SK-N-SH (cell line): ENCODE results near the gene IL17A. TPM values are rescaled to one million over a fixed set of nuclear protein-coding genes. Genes with fewer than 3 reads are reported as not detected.
A peak's percentile ranks its signal among the peaks of the same experiment; 100 is the strongest.

Experiments used
- CTCF ChIA-PET: fragments of 300-600, 350-600 bp; formaldehyde crosslinking; extraction: SDS; loops from one replicate; lab custom pipeline; 2021; lab: Yijun Ruan, JAX
- POLR2A ChIA-PET: fragments of 350-600 bp; sonication (Branson Sonifier 250); formaldehyde crosslinking; extraction: SDS; loops from one replicate; lab custom pipeline; 2020; ENCODE audit warnings: antibody characterized with exemption, inconsistent platforms; lab: Yijun Ruan, JAX
- DNase-seq: peaks from one replicate; pipeline ENCODE4 v3.0.0; 2012
- H2AFZ ChIP-seq: fragments of 200-600 bp; sonication (generic); 2 replicates; pipeline ENCODE4 v1.8.1; 2016; ENCODE audit warnings: antibody characterized with exemption, mild to moderate bottlenecking, low read depth
- H3F3A ChIP-seq: fragments of 200-600 bp; sonication (generic); replicated peaks from 2 replicates; pipeline ENCODE3; 2016; ENCODE audit warnings: antibody characterized with exemption, mild to moderate bottlenecking; ENCODE audit not compliant: insufficient read depth
- H3K27ac ChIP-seq, 2 experiments: fragments of 200-500 bp in 1 of 2; fragments of 200-600 bp in 1 of 2; sonication (Bioruptor generic) in 1 of 2; sonication (generic), shearing (Covaris generic) in 1 of 2; 2 replicates each; pipeline versions ENCODE4 v1.5.1 to v1.6.1; 2014 to 2016; ENCODE audit warnings: low read depth in 2 of 2, inconsistent platforms in 1 of 2, low read length in 1 of 2, mild to moderate bottlenecking in 1 of 2, mixed read lengths in 1 of 2
- H3K27me3 ChIP-seq: fragments of 200-600 bp; sonication (generic), shearing (Covaris generic); 2 replicates; pipeline ENCODE4 v1.6.1; 2016; ENCODE audit warnings: mixed run types; ENCODE audit not compliant: insufficient read depth
- H3K36me3 ChIP-seq, 2 experiments: fragments of 200-500 bp in 1 of 2; fragments of 200-600 bp in 1 of 2; sonication (Bioruptor generic) in 1 of 2; sonication (generic) in 1 of 2; replicated peaks in 1 of 2; 2 replicates each; pipeline versions ENCODE3 to v1.5.1; 2014 to 2016; ENCODE audit warnings: low read length in 1 of 2, mild to moderate bottlenecking in 1 of 2; ENCODE audit not compliant: insufficient read depth in 2 of 2, control insufficient read depth in 1 of 2
- H3K4me1 ChIP-seq, 2 experiments: fragments of 200-500 bp in 1 of 2; fragments of 200-600 bp in 1 of 2; sonication (Bioruptor generic) in 1 of 2; sonication (generic), shearing (Covaris generic) in 1 of 2; 2 replicates each; pipeline versions ENCODE4 v1.5.1 to v1.6.1; 2014 to 2016; ENCODE audit warnings: low read depth in 1 of 2, low read length in 1 of 2, mixed run types in 1 of 2; ENCODE audit not compliant: insufficient read depth in 2 of 2, control insufficient read depth in 1 of 2
- H3K4me2 ChIP-seq: fragments of 200-600 bp; sonication (generic), shearing (Covaris generic); 2 replicates; pipeline ENCODE4 v1.6.1; 2017; ENCODE audit warnings: mixed run types
- H3K4me3 ChIP-seq, 2 experiments: fragments of 200-500 bp in 1 of 2; fragments of 200-600 bp in 1 of 2; sonication (Bioruptor generic) in 1 of 2; sonication (generic), shearing (Covaris generic) in 1 of 2; 2 replicates each; pipeline versions ENCODE4 v1.5.1 to v1.8.1; 2014 to 2016; ENCODE audit warnings: low read depth in 2 of 2, inconsistent platforms in 1 of 2, low read length in 1 of 2, mild to moderate bottlenecking in 1 of 2, mixed read lengths in 1 of 2, moderate library complexity in 1 of 2
- H3K79me2 ChIP-seq: fragments of 200-600 bp; sonication (generic); 2 replicates; pipeline ENCODE4 v1.8.1; 2017; ENCODE audit warnings: mild to moderate bottlenecking; ENCODE audit not compliant: insufficient read depth
- H3K9ac ChIP-seq: fragments of 200-600 bp; sonication (generic); 2 replicates; pipeline ENCODE4 v1.6.1; 2017; ENCODE audit warnings: mixed run types
- H3K9me2 ChIP-seq: fragments of 200-600 bp; sonication (generic); 2 replicates; pipeline ENCODE4 v1.6.1; 2017; ENCODE audit warnings: mixed run types
- H3K9me3 ChIP-seq: fragments of 200-600 bp; sonication (generic); 2 replicates; pipeline ENCODE4 v1.6.1; 2017; ENCODE audit warnings: mixed run types, mild to moderate bottlenecking, moderate library complexity
- H4K20me1 ChIP-seq: fragments of 200-600 bp; sonication (generic); 2 replicates; pipeline ENCODE4 v1.6.1; 2017; ENCODE audit warnings: mild to moderate bottlenecking, mixed run types; ENCODE audit not compliant: insufficient read depth
- CTCF ChIP-seq: fragments of 200-600 bp; sonication (generic); IDR thresholded peaks from 2 replicates; pipeline ENCODE4 v1.6.1; 2017; ENCODE audit warnings: antibody characterized with exemption, mild to moderate bottlenecking, moderate library complexity
- ELF1 ChIP-seq: IDR thresholded peaks from 2 replicates; pipeline ENCODE4 v1.4.0; 2012
- FOXJ3 ChIP-seq: sonication (generic); formaldehyde crosslinking; IDR thresholded peaks from 2 replicates; pipeline ENCODE4 v1.5.1; 2020; ENCODE audit warnings: mild to moderate bottlenecking, missing genetic modification reagents
- GABPA ChIP-seq: IDR thresholded peaks from 2 replicates; pipeline ENCODE4 v1.4.0; 2012; ENCODE audit warnings: low read depth, mild to moderate bottlenecking
- IRF3 ChIP-seq: fragments of 150-350 bp; IDR thresholded peaks from 2 replicates; pipeline ENCODE4 v1.6.1; 2016; ENCODE audit warnings: mild to moderate bottlenecking, low read depth, low read length
- JUND ChIP-seq: IDR thresholded peaks from 2 replicates; pipeline ENCODE4 v1.4.0; 2012
- MXI1 ChIP-seq: IDR thresholded peaks from 2 replicates; pipeline ENCODE4 v1.6.1; 2012; ENCODE audit warnings: mild to moderate bottlenecking, low read depth, low read length, improper control_type of control experiment
- RAD21 ChIP-seq: IDR thresholded peaks from 2 replicates; pipeline ENCODE4 v1.6.1; 2012; ENCODE audit warnings: mild to moderate bottlenecking, low read length
- RCOR1 ChIP-seq: fragments of 150-350 bp; IDR thresholded peaks from 2 replicates; pipeline ENCODE4 v1.6.1; 2017; ENCODE audit warnings: antibody characterized with exemption, low read length
- RFX5 ChIP-seq: IDR thresholded peaks from 2 replicates; pipeline ENCODE4 v1.6.1; 2012; ENCODE audit warnings: mild to moderate bottlenecking, improper control_type of control experiment, low read length
- SMC3 ChIP-seq: IDR thresholded peaks from 2 replicates; pipeline ENCODE4 v1.6.1; 2012; ENCODE audit warnings: low read depth, low read length, improper control_type of control experiment
- TAF1 ChIP-seq: IDR thresholded peaks from 2 replicates; pipeline ENCODE4 v1.6.1; 2012; ENCODE audit warnings: low read depth, mild to moderate bottlenecking, low read length, moderate library complexity, borderline replicate concordance
- TCF12 ChIP-seq: IDR thresholded peaks from 2 replicates; pipeline ENCODE4 v1.4.0; 2012
- ZBTB33 ChIP-seq: IDR thresholded peaks from 2 replicates; pipeline ENCODE4 v1.4.0; 2012; ENCODE audit warnings: low read depth, borderline replicate concordance
- WGBS: methylation state at CpG from one replicate; pipeline ENCODE4 v1.1.6; 2017; ENCODE audit warnings: low lambda C conversion rate; 5-methylcytosine and 5-hydroxymethylcytosine counted together
- polyA plus RNA-seq, 3 experiments: library from polyadenylated mRNA; depleted of rRNA; stranded (reverse); fragments of >200 nt; gene quantifications; 2 replicates each; pipeline ENCODE4 v1.2.3, GENCODE V29; 2012

Gene IL17A
- polyA plus RNA-seq, 1 of the 3 experiments (the other 2 are of a cell fraction): not detected

- POLR2A ChIA-PET: no interaction called here
- WGBS: 5% methylated on average over 3 of the region's 3 CpGs
- Histone ChIP-seq H3K9me2 (no peaks in the 10 kb centered on the region), H3K79me2 (no peaks in the 10 kb centered on the region), H3K4me2 (no peak overlapping the region), H3K27me3 (no peaks in the 10 kb centered on the region), H3K9me3 (no peaks in the 10 kb centered on the region), H3K4me1 (no peaks in the 10 kb centered on the region; a peak in 1 of 4 replicates), H4K20me1 (no peaks in the 10 kb centered on the region), H3K36me3 (no peaks in the 10 kb centered on the region), H3F3A (no peaks in the 10 kb centered on the region), H3K27ac (no peak overlapping the region), H2AFZ (no peak overlapping the region), H3K4me3 (no peak overlapping the region), H3K9ac (no peak overlapping the region)
- CTCF ChIA-PET: interaction anchor here (0.9 to 1.9 kb wide), 5 partner anchors 11 to 101 kb away, joined by 3 to 14 read pairs (median 4); no protein-coding TSS in a partner anchor
- TF ChIP-seq SMC3: no peak
- TF ChIP-seq TCF12: no peak
- no peak for TF ChIP-seq ELF1
- no peak for TF ChIP-seq JUND
- no peak for TF ChIP-seq FOXJ3
- TF ChIP-seq IRF3: no peak
- TF ChIP-seq GABPA: no peak
- DNase-seq: no peak
These were observed 24.3 kb upstream of the IL17A start for GRCh38 chr6:52161689-52162438.

- Histone ChIP-seq H3K4me1 (no peaks in the 10 kb centered on the region; a peak in 1 of 4 replicates), H3K79me2 (no peaks in the 10 kb centered on the region), H3K9me2 (no peaks in the 10 kb centered on the region), H3K4me2 (no peak overlapping the region), H4K20me1 (no peaks in the 10 kb centered on the region), H3K27me3 (no peaks in the 10 kb centered on the region), H3F3A (no peaks in the 10 kb centered on the region), H3K9me3 (no peaks in the 10 kb centered on the region), H3K27ac (no peak overlapping the region), H2AFZ (no peak overlapping the region), H3K4me3 (no peak overlapping the region), H3K36me3 (no peaks in the 10 kb centered on the region), H3K9ac (no peak overlapping the region)
- POLR2A ChIA-PET: interaction anchor here (0.6 kb wide), 1 partner anchor 10 kb away, joined by 3 read pairs; no protein-coding TSS in a partner anchor
- TF ChIP-seq ZBTB33: no peak
- TF ChIP-seq SMC3: peak; percentile 64
- peak; percentile 73 for TF ChIP-seq RAD21
- TF ChIP-seq RCOR1: no peak
- TF ChIP-seq TAF1: no peak
- no peak for TF ChIP-seq FOXJ3
- TF ChIP-seq RFX5: no peak
- peak; percentile 63 for TF ChIP-seq CTCF
- no peak for TF ChIP-seq MXI1
- no peak for DNase-seq
- 17% methylated on average over 4 of the region's 4 CpGs for WGBS
- CTCF ChIA-PET: interaction anchor here (0.6 to 1.9 kb wide), 12 partner anchors 10 to 242 kb away, joined by 3 to 14 read pairs (median 4); partner anchors contain the start of gene MCM3
These were observed 23.0 kb upstream of the IL17A start for GRCh38 chr6:52162940-52163908.
